ENCODE results near the gene PSMC5.

Gene PSMC5

DNA sequence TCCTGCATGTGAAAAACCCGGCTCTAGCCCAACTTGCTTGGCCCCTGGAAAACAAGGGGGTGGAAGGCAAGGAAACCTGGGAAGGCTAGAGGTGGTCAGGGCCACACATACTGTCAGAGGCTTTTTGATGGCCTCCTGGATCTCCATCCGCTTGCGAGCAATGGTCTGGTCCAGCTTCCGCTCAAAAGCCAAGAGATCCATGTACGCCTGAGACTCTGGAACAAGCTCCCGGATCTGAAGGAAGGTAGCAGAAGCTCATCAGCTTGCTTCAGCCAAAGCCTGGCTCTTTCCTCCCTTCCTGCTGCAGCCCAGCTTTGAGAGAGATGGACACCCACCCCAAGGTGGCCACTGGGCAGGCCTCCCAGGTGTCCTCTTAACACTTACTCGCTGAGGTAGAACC, 9.6 kb downstream of the PSMC5 start:
- no peak overlapping the region for H3K4me3 ChIP-seq (ENCODE audit: control insufficient read depth, low read depth, low read length)
- DNase-seq (ENCODE audit: low read depth) = no peak
- TF ChIP-seq, protein P1, sequence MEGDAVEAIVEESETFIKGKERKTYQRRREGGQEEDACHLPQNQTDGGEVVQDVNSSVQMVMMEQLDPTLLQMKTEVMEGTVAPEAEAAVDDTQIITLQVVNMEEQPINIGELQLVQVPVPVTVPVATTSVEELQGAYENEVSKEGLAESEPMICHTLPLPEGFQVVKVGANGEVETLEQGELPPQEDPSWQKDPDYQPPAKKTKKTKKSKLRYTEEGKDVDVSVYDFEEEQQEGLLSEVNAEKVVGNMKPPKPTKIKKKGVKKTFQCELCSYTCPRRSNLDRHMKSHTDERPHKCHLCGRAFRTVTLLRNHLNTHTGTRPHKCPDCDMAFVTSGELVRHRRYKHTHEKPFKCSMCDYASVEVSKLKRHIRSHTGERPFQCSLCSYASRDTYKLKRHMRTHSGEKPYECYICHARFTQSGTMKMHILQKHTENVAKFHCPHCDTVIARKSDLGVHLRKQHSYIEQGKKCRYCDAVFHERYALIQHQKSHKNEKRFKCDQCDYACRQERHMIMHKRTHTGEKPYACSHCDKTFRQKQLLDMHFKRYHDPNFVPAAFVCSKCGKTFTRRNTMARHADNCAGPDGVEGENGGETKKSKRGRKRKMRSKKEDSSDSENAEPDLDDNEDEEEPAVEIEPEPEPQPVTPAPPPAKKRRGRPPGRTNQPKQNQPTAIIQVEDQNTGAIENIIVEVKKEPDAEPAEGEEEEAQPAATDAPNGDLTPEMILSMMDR (IDR thresholded peaks at IDR 0.05; ENCODE audit: control insufficient read depth, insufficient read depth, low read depth, low read length, missing control alignments) = no peak

DNA sequence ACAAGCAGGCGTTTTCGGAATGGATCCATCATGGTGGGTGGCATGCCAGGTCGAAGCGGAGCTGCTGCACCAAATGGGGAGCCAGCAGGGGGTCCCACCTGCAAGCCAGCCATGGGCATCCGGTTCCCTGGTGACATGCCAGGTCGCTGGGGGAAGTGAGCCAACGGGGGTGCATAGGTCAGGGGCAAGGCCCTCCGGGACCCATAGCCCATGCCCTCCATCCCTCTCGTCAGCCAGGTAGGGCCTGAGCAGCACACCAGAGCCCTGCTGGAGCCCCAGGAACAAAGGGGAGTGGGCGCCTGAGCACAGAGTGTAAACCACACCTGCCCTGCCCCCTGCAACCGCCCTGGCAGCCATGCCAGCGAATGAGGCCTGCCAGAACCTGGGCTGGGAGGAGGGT, 10.2 kb downstream of the PSMC5 start:
- TF ChIP-seq, protein P1 (IDR thresholded peaks at IDR 0.05; ENCODE audit: control insufficient read depth, insufficient read depth, low read depth, low read length, missing control alignments) = no peak
- no peak for DNase-seq (ENCODE audit: low read depth)
- no peak overlapping the region for H3K4me3 ChIP-seq (ENCODE audit: control insufficient read depth, low read depth, low read length)

DNA sequence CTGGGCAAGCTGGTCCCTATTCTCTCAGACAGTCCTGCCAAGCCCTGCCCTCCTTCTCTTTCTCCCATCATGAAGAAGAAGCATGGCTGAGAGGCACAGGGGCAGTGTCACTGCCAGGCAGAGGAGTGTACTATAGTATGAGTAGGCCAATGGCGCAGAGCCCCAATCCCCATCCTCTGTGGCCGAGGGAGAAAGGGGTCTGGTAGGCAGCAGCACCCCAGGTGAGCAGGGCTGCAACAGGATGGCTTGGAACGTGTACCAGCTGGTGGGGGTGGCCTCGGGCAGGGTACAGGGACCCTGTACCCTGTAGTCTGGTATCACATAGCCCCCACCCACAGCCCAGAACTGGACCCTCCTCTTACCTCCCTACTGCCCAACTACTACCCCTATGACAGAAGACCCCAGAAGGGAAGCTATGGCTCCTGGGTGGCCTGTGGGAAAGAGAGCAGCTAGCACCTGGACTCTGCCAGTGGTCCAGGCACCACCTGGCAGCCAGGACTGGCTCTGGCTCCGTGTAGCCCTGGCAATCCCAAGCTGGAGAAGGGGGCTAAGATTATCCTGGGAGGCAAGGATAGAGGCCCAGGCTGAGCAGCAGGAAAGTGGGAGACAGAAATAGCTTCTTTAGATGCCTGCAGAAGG, 10.8 kb downstream of the PSMC5 start:
- DNase-seq (ENCODE audit: low read depth) = no peak
- no peak overlapping the region for H3K4me3 ChIP-seq (ENCODE audit: control insufficient read depth, low read depth, low read length)
- TF ChIP-seq, protein P1 (IDR thresholded peaks at IDR 0.05; ENCODE audit: control insufficient read depth, insufficient read depth, low read depth, low read length, missing control alignments) = no peak

DNA sequence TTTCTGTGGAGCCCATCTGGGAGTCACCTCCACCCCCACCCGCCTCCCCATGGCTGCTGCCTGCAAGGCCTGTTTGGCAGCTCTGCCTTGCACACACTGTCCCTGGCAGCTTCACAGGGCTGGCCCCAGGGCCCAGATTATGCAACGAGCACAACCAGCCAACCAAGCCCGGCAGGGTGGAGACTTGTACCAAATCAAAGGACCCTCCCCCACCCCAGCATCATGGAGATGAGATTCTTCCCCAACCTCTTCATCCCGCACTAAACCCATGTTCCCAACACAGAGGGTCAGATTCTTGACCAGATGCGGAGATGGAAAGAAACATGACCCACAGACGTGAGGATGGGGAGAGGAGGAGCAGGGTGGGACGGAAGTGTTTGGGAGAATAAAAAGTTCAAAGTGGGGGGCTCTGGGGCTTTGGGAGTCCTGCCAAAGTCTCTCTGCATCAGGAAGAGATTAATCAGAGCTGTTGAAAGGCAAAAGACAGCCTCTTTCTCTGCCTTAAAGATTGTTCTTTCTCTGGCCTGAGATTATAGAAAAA, 11.5 kb downstream of the PSMC5 start:
- peak; percentile 14 for DNase-seq (ENCODE audit: low read depth)
- H3K4me3 ChIP-seq (ENCODE audit: control insufficient read depth, low read depth, low read length) = no peak overlapping the region
- TF ChIP-seq, protein P1 (IDR thresholded peaks at IDR 0.05; ENCODE audit: control insufficient read depth, insufficient read depth, low read depth, low read length, missing control alignments) = no peak

DNA sequence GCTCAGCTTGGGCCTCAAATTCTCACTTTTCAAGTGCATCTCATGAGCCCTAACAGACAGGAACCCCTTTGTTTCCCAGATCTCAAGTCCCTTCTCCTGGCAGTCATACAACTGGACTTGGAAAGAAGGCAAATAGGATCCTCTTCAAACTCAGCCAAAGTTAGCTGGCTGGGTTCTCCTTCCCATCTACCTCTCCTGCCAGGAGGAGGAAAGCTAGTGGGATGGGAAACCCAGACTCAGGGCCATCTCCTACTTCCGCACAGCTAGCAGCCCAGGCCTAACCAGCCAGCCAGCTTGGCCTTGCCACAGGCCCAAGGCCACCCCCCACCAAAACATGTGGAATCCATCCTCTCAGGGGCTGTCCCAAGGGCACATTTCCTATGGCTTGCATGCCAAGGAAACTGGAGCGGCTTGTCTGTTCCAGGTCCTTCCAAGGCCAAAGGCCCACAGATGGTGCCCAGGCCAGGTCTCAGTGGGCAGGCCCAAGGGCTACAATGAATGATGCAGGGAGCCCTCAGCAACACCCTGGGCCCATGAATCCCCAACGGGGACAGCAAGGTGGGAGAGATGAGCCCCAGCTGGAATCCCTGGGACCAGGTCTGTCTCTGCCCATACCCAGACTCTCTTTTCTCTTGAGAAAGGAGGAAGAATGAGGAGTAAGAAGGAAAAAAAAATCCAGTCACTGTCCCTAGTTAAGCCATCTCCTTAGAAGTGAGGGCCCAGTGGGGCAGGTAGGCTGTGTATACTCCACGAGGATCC, 13.5 kb downstream of the PSMC5 start:
- H3K4me3 ChIP-seq (ENCODE audit: control insufficient read depth, low read depth, low read length) = peak overlapping the region; percentile 88
- TF ChIP-seq, protein P1 (IDR thresholded peaks at IDR 0.05; ENCODE audit: control insufficient read depth, insufficient read depth, low read depth, low read length, missing control alignments) = no peak
- DNase-seq (ENCODE audit: low read depth) = no peak

DNA sequence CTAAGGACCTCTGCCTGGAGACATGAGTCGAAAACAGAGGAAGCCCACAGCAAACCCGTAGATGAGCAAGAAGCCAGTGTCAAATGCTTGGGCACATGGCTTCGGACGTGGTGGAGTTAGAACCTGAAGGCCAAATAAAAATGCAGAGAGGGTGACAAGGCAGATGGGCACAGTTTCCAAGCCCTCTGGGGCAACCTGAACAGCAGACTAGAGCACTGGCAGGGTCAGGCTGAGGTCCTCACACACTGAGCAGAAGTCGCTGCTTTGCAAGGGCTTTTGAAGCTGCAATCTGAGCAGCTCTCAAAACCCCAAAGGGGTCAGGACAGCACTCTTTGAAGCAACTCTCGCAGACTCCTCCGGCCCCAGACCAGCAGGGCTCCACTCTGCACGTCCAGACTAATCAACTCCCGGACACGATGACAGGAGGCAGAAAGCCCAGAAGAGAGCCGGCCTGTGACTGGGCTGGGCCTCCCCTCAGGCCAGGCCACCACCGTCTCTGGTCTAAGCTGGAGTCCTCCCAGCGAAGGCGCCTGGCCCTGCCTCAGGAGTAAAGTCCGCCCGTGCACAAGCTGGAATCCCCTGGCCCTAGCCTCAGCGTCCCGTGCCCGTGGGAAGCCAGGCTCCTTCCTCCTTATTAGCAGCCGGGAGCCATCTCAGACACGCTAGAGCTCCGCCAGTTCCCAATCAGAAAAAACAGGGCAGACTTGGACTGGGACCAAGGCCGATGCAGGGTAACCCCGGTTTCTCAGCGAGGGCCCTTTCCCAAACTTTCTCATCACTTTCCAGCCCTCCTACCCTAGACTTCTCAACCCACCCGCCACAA, 14.3 kb downstream of the PSMC5 start:
- DNase-seq (ENCODE audit: low read depth) = no peak
- TF ChIP-seq, protein P1 (IDR thresholded peaks at IDR 0.05; ENCODE audit: control insufficient read depth, insufficient read depth, low read depth, low read length, missing control alignments) = no peak
- peak overlapping the region; percentile 88 for H3K4me3 ChIP-seq (ENCODE audit: control insufficient read depth, low read depth, low read length)
